A673 (cell line): Measurements from ENCODE around the gene MTF1. TPM values are rescaled to one million over a fixed set of nuclear protein-coding genes. Genes with fewer than 3 reads are reported as not detected.

Experiments used
- BruUV-seq: library from RNA; stranded (reverse); fragments of 400-500 nt; replicated peaks from 2 replicates; lab custom pipeline; 2021; lab: Mats Ljungman, UMichigan
- CTCF ChIA-PET: fragments of 300-600 bp; sonication (Branson Sonifier 250); formaldehyde crosslinking; loops from one replicate; lab custom pipeline; 2022; ENCODE audit warnings: antibody characterized with exemption; lab: Charles Lee
- POLR2A ChIA-PET: fragments of 300-600 bp; sonication (Branson Sonifier 250); formaldehyde crosslinking; loops from one replicate; lab custom pipeline; 2022; ENCODE audit warnings: antibody characterized with exemption; ENCODE audit not compliant: low non-redundant PET; lab: Charles Lee
- DNase-seq: peaks from one replicate; pipeline ENCODE4 v3.0.0-alpha.2; 2015; ENCODE audit warnings: low spot score
- H3K27ac ChIP-seq: fragments of 200-600 bp; sonication (generic); 2 replicates; pipeline ENCODE4 v1.5.1; 2016; ENCODE audit warnings: mixed run types, low read depth, mild to moderate bottlenecking, mixed read lengths, antibody characterized with exemption, low read length; ENCODE audit not compliant: poor library complexity, severe bottlenecking
- H3K27me3 ChIP-seq: fragments of 200-600 bp; sonication (generic); replicated peaks from 2 replicates; pipeline ENCODE4 v1.6.1; 2017; ENCODE audit warnings: mixed run types, low read depth, mild to moderate bottlenecking, mixed read lengths, antibody characterized with exemption, low read length; ENCODE audit not compliant: insufficient read depth, poor library complexity
- H3K36me3 ChIP-seq: fragments of 200-600 bp; sonication (generic); 2 replicates; pipeline ENCODE4 v1.6.1; 2016; ENCODE audit warnings: mixed run types, mild to moderate bottlenecking, mixed read lengths, antibody characterized with exemption, low read length; ENCODE audit not compliant: insufficient read depth, poor library complexity, severe bottlenecking
- H3K4me1 ChIP-seq: fragments of 200-600 bp; sonication (generic); 2 replicates; pipeline ENCODE4 v1.6.1; 2017; ENCODE audit warnings: mixed run types, mild to moderate bottlenecking, mixed read lengths, antibody characterized with exemption, low read length; ENCODE audit not compliant: insufficient read depth, poor library complexity, severe bottlenecking
- H3K4me3 ChIP-seq: fragments of 200-600 bp; sonication (generic); 2 replicates; pipeline ENCODE4 v1.5.1; 2016; ENCODE audit warnings: low read depth, mixed run types, mild to moderate bottlenecking, mixed read lengths, low read length; ENCODE audit not compliant: poor library complexity, severe bottlenecking
- H3K9me3 ChIP-seq: fragments of 200-600 bp; sonication (generic); 2 replicates; pipeline ENCODE4 v1.6.1; 2016; ENCODE audit warnings: mixed run types, low read depth, mild to moderate bottlenecking, mixed read lengths, antibody characterized with exemption, low read length; ENCODE audit not compliant: poor library complexity, severe bottlenecking
- EZH2 ChIP-seq: fragments of 200-600 bp; sonication (generic); IDR thresholded peaks from 2 replicates; pipeline ENCODE4 v1.6.1; 2017; ENCODE audit warnings: borderline replicate concordance, low read depth, mild to moderate bottlenecking, mixed read lengths, antibody characterized with exemption, low read length; ENCODE audit not compliant: poor library complexity, severe bottlenecking
- intact Hi-C: fragments of 100-400 bp; cut with micrococcal nuclease; formaldehyde crosslinking; loops from one replicate; pipeline ENCODE4 v1.10.0; 2022; ENCODE audit not compliant: unreplicated experiment
- total RNA-seq: library from RNA; stranded (reverse); gene quantifications from 2 replicates; pipeline ENCODE4 v1.2.3, GENCODE V29; 2021
- TF ChIP-seq, protein P1 (sequence below): fragments of 300-800, 200-600 bp; sonication (generic); conservative IDR thresholded peaks from 2 replicates; pipeline ENCODE4 v1.5.1; 2017; ENCODE audit warnings: low read depth, mild to moderate bottlenecking, antibody characterized with exemption, low read length, moderate library complexity, mixed read lengths

MTF1 gene
- total RNA-seq, 1 experiment from 2014 or later, result 19.8 TPM

DNA sequence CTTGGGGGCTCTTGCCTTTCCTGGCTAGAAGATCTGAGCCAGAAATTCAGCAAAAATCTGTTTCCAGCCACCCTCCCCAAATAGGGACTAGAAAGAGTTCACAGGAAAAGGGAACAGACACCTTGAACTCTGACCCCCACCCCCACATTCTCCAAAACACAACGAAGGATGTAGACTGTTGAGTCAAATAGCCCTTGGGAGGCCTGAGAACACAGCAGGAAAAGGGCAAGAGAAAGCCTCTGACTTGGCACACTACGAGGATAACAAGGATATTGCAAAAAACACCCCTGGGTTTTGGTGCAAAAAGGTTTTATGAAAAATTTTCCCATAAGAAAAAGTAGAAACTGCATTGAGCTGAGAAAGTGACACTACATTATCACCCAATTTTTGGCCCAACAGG, 49.5 kb downstream of the MTF1 start:
- Histone ChIP-seq H3K36me3 (peaks cover 18% of the 10 kb centered on the region), H3K4me1 (peaks cover 15% of the 10 kb centered on the region), H3K27ac (no peak overlapping the region), H3K27me3 (no peaks in the 10 kb centered on the region), H3K4me3 (no peak overlapping the region), H3K9me3 (no peaks in the 10 kb centered on the region)
- POLR2A ChIA-PET, result no interaction called here
- no peak for TF ChIP-seq EZH2
- TF ChIP-seq, protein P1, sequence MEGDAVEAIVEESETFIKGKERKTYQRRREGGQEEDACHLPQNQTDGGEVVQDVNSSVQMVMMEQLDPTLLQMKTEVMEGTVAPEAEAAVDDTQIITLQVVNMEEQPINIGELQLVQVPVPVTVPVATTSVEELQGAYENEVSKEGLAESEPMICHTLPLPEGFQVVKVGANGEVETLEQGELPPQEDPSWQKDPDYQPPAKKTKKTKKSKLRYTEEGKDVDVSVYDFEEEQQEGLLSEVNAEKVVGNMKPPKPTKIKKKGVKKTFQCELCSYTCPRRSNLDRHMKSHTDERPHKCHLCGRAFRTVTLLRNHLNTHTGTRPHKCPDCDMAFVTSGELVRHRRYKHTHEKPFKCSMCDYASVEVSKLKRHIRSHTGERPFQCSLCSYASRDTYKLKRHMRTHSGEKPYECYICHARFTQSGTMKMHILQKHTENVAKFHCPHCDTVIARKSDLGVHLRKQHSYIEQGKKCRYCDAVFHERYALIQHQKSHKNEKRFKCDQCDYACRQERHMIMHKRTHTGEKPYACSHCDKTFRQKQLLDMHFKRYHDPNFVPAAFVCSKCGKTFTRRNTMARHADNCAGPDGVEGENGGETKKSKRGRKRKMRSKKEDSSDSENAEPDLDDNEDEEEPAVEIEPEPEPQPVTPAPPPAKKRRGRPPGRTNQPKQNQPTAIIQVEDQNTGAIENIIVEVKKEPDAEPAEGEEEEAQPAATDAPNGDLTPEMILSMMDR, result no peak
- CTCF ChIA-PET, result no interaction called here
- BruUV-seq, result no TSS peak
- no peak for DNase-seq
- intact Hi-C loops, result loop anchor here (5.0 to 10.0 kb wide), 2 partner anchors 47 to 115 kb away; partner anchors contain the start of genes CDCA8 and MTF1

DNA sequence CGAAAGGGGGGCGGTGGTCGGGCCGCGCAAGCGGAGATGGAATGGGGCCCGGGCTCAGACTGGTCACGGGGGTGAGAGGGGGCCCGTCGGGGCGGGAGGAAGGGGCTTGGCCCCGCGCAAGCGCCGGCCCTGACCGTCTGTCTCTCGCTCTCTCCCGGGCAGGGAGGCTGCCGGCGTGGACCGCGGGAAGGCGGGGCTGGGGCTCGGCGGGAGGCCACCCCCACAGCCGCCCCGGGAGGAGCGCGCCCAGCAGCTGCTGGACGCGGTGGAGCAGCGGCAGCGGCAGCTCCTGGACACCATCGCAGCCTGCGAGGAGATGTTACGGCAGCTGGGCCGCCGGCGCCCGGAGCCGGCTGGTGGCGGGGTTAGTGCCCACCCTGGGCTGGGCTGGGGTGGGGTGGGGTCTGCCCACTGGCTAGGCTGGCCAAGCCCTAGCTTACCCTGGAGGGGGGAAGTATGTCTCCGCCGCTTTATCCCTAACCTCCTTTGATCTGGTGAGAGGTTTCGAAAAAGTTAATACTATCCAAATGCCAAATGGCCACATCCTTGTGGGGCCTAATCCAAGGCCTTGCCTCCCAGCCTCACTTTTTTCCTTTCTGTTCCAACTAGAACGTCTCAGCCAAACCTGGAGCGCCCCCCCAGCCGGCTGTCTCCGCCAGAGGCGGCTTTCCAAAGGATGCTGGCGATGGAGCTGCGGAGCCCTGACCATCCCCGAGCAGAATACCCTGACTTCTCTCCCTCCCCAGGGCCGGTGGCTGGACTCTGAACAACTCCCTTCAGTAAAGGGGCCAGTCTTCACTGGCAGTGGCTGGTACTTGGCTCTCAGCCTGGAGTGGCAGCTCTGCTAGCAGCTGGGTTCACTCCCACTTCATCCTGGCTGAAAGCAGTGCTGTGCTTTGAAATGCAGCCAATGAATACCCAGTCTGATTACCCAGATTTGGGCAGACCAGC, 50.7 kb downstream of the MTF1 start:
- Histone ChIP-seq H3K36me3 (peaks cover 31% of the 10 kb centered on the region), H3K9me3 (no peaks in the 10 kb centered on the region), H3K27ac (peak overlapping the region; percentile 86), H3K27me3 (no peaks in the 10 kb centered on the region), H3K4me1 (peaks cover 15% of the 10 kb centered on the region), H3K4me3 (peak overlapping the region; percentile 80)
- TSS peak; percentile 72 for BruUV-seq
- POLR2A ChIA-PET, result interaction anchor here (0.7 kb wide), 4 partner anchors 70 to 1590 kb away, joined by 4 to 11 read pairs (median 8); no protein-coding TSS in a partner anchor
- TF ChIP-seq, protein P1, result peak; percentile 17; the same call in 1 of the 2 replicates
- TF ChIP-seq EZH2, result no peak
- DNase-seq, result peak; percentile 71
- CTCF ChIA-PET, result interaction anchor here (0.6 to 1.2 kb wide), 3 partner anchors 20 to 1358 kb away, joined by 4 to 10 read pairs (median 5); partner anchors contain the start of gene MTF1
- intact Hi-C loops, result loop anchor here (5.0 to 10.0 kb wide), 2 partner anchors 49 to 114 kb away; partner anchors contain the start of genes CDCA8 and MTF1

DNA sequence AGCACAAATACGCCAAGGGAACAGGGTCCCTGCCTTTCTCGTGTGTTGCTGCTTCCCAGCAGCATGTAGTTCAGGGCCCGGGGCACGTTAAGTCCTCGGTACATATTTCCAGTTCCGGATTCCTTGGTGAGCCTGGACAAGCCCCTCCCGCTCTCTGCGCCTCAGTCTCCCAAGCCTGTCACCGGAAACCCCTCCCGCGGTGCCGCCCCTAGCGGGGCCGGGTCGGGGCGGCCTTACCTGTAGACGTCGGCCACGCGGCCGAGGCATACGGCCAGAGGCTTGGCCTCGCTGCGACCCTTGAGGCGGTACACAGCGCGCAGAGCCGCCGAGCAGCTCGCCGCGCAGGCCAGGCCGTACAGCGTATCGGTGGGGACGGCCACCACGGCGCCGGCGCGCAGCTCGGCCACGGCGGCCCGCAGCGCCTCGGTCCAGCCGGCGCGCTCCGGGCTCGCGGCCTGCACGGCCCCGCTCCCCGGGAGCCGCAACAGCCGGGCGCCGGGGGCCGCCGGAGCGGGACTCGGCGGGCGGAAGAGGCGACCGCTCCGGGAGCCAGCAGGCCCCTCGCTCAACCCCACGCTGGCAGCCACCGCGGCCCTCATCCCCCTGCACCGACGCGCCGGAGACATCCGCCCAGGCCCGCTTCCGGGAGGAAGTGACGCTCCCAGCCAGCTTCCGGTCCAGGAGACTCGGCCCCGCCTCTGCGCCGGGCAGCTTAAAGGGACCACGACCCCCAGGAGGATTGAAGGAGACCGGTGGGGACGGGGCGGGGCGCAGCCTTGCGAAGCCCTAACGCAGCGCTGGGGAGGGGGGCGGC, 51.6 kb downstream of the MTF1 start, which contains the start of the genes C1orf122 and YRDC:
C1orf122 (plus strand) TSS at position 236 of the 814 bp plus-strand sequence. CDS start 615 bp downstream, outside the sequence.
YRDC (minus strand) TSS at position 654 of the 814 bp plus-strand sequence; CDS start at position 626, 28 bp downstream.
- ChIA-PET CTCF (interaction anchor here (0.6 to 1.2 kb wide), 3 partner anchors 21 to 1357 kb away, joined by 4 to 10 read pairs (median 5); partner anchors contain the start of gene MTF1), POLR2A (interaction anchor here (0.5 to 0.7 kb wide), 5 partner anchors 48 to 1591 kb away, joined by 4 to 11 read pairs (median 8); no protein-coding TSS in a partner anchor)
- Histone ChIP-seq H3K4me1 (peaks cover 15% of the 10 kb centered on the region), H3K4me3 (peak within 1 kb of the TSS; percentile 80), H3K27me3 (no peaks in the 10 kb centered on the region), H3K9me3 (no peaks in the 10 kb centered on the region), H3K27ac (peak within 1 kb of the TSS; percentile 86), H3K36me3 (peaks cover 39% of the 10 kb centered on the region)
- intact Hi-C loops, result loop anchor here (5.0 to 10.0 kb wide), 2 partner anchors 50 to 113 kb away; partner anchors contain the start of genes CDCA8 and MTF1
- TSS peak; percentile 30 for BruUV-seq
- DNase-seq, result peak; percentile 98
- TF ChIP-seq EZH2, result no peak
- TF ChIP-seq, protein P1, result no peak
